ENCODE results near the gene NAV2.
"Not testable (repeated sequence)": the region's sequence is repeated elsewhere in the genome, so short reads cannot be mapped to it uniquely, and the experiment has no call there.

NAV2 gene

DNA sequence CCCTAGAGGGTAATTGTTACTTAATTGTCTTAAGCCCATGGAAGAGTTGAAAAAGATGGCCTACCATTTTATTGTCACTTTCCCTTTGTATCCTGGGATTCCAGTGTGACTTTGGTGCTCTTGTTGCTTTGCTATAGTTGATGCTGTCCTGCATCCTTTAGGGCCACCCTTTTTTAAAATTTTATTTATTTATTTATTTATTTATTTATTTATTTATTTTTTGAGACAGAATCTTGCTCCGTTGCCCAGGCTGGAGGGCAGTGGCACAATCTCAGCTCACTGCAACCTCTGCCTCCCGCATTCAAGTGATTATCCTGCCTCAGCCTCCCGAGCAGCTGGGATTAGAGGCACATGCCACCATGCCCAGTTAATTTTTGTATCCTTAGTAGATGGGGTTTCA is 247.8 kb downstream of the NAV2 start:
- not testable (repeated sequence) for DNase-seq

- no peak for DNase-seq
Observed at GRCh38 chr11:19961225-19961624, 248.6 kb downstream of the NAV2 start.

DNA sequence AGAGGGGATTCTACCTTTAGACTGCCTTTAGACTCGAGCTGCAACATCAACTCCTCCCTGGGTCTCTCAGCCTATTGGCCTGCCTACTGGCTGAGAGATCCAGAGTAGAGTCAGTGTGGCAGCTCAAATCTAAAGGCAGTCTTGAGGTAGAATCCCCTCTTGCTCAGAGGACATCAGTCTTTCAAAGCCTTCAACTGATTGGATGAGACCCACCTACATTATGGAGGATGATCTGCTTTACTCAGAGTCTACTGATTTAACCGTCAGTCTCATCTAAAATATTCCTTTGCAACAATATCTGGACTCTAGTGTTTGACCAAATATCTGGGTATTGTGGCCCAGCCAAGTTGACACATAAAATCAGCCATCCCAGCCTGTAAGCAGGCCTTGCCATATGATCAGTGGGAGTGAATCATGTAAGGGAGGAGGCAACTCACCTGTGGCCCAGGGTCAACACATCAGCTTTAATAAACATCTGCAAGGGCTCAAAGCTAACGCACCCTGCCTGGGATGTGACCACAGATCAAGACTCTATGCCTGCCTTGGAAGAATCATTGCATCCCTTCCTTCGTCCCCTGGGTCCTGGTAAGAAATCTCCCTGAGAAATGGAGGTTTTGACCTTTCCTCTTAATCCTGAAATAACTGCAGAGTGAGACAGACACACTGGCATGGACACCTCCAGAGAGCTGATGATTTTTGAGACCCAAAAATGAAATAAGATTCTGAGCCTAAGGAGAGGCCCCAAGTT is 249.6 kb downstream of the NAV2 start:
- DNase-seq, result no peak

DNA sequence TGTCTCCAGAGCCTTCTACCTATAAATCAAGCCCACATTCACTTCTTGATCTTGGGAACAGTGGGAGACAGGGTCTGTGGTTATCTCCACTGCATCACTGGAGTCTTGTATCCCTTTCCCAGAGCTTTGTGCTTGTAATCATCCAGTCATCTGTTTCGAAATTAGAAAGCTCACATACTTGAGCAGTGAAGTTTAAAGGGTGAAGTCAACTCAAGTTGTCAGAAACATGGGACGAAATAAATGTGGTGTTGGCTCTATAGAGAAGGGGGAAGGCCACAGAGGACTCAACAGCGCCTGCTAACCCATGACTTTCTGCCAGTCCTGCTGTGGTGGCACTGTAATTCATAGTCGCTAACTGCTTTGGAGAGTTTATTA is 250.2 kb downstream of the NAV2 start:
- DNase-seq, result no peak

GRCh38 chr11:19963697-19964387 is 251.2 kb downstream of the NAV2 start:
- no peak for DNase-seq

DNA sequence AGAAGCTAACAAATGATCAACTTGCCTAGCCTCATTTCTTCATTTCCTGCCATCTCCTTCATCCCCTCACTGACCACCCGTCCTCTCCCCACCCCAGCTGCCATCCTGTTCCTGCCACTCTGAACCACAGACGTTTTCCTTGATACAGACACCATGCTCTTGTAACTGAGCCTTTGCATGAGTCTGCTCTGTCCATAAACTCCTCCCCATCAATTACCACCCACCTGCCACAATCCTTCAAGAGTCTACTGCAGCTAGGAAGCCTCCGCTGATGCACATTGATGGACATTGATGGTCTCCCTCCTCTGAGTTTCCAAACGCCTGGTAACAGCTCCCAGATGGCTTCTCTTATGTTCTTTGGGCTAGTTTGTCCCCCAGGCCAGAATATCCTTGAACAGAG is 253.8 kb downstream of the NAV2 start:
- DNase-seq, result no peak

DNA sequence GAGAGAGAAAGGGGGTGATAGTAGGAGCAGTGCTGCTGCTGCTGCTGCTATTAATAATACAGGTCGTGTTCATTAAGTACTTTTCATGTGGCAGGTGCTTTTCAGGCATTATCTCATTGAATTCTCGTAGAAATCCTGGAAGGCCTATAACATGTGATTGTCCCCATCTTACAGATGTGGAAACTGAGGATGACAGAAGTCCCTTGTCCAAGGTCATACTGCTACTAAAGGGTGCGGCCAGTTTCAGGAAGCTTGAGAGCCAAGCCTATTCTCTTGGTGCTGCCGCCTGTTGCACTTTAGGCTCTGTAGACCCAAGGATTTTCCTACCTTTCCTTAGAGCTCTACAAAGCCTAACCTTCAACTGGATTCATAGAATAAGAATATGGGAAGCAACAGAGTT is 254.3 kb downstream of the NAV2 start:
- no peak for DNase-seq

DNA sequence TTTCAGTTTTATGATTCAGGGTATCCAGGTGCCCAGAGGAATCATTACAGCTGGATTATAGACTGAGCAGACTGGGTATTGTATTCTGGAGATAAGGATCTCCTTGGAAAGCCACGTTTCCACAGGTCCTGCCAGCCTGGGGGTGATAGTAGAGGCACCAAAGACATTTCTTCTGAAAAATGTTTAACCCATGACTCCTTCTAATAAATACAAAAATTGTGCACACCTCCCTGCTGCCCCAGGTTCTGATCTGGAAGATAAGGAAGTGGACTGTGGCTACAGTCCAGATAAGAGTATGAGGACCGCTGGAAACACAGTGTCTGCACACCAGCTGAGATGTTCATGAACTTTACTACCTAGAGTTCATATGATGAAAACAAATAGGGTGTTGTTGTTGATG is 255.2 kb downstream of the NAV2 start:
- no peak for DNase-seq

DNA sequence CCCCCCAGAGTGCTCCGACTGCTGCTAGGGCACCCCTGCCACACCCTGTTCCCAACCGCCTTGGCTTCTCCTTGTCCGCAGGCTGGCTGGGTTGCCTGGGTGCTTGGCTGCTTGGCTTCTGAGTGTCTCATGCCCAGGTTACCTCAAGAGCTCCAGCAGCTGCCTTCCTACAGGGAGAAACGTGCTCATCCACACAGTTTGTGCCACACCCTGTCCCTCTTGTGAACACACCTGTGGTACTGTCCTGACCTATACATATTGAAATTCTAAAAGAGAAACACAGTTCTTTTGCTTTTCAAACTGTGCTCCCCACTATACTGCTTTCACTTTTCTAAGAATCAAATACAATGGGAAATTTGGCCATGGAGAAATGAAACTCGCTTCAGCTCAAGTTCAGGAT is 256.2 kb downstream of the NAV2 start:
- no peak for DNase-seq

DNA sequence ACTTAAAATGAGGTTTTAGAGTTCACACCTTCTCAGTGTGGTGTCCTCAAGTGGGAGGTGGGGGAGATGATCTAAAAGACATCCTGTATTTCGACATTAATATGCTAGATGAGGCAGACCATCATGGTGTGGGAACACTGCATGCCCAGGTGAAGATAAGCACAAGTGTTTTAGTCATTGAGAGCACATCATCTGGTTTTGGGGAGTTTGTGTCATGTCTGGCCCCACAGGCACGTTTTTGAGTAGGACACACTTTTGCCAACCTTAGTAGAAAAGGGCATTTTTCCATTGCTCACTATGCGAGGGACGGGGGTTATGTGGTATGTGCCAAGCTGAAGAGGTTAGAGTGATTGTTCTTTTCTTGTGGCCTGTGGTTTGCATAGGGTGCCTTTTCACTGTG is 258.3 kb downstream of the NAV2 start:
- DNase-seq, result no peak

GRCh38 chr11:19972091-19972490 is 259.5 kb downstream of the NAV2 start:
- DNase-seq, result no peak

GRCh38 chr11:19972651-19973050 is 260.0 kb downstream of the NAV2 start:
- DNase-seq, result no peak

DNA sequence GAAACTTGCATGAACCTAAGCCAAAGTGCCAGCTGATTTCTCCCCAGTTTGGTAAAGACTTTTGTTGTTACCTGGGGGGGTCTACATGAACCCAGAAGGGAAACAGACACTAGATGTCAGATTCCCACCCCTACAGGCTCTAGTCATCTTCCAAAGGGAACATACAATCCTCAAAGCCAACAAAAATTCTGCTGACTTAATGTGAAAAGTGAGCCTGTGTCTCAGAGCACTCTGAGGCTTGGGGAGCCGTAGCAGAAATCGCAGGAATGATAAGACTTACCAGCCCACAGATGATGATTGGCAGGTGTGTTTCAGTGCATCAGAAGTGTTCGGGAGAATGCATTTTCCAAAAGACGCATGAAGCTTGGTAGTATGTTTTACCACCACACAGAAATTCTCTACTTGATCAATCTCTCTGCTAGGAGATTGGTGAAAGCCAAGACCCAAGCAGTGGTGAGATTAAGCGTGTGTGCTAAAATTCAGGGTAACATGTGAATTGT is 260.5 kb downstream of the NAV2 start:
- no peak for DNase-seq

DNA sequence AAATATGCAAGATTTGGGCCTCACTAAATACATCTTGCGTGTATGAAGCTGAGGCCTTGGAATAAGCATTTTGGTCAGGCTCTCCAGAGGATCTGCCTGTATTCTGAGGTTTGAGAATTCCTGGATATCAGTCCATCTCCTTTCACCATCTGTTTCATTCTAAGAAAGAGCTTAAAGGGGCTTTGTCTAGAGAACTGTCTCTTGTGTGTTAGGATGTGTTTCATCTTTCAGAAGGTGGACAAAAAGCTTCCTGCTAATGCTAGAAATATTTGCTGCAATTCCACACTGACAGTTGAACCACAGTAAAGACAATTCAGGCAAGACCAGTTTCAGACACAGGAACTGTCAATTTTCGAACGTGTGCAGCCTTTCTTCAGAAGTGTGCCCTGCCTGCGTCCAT is 262.2 kb downstream of the NAV2 start:
- no peak for DNase-seq

DNA sequence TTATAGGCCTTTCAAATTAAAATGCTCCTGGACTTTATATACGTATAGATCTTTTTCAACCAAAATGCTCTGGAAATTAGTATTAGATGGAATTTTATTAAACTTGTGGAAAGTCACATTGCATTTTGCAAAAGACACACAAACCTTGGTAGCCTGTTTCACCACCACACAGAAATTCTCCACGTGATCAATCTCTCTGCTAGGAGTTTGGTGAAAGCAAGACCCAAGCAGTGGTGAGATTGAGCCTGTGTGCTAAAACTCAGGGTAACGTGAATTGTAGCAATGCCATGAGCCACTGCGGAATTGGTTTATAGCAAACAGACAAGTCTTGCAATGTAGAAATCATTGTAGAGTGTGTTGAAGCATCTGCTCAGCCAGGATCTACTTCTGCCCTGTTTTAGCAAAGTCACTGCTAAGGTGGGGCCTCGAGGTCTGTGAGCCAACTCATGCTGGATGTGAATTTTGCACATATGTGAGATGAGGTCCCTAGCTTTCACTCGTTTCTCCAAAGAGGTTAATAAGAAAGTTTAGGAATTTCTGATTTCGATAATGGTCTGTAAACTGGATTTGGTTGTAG is 262.9 kb downstream of the NAV2 start:
- no peak for DNase-seq

GRCh38 chr11:19976281-19976941 is 263.8 kb downstream of the NAV2 start:
- no peak for DNase-seq

GRCh38 chr11:19977941-19978340 is 265.3 kb downstream of the NAV2 start:
- DNase-seq, result no peak

- DNase-seq, result no peak
Observed at GRCh38 chr11:19978668-19979518, 266.3 kb downstream of the NAV2 start.

GRCh38 chr11:19979519-19979845 is 266.8 kb downstream of the NAV2 start:
- DNase-seq, result no peak

DNA sequence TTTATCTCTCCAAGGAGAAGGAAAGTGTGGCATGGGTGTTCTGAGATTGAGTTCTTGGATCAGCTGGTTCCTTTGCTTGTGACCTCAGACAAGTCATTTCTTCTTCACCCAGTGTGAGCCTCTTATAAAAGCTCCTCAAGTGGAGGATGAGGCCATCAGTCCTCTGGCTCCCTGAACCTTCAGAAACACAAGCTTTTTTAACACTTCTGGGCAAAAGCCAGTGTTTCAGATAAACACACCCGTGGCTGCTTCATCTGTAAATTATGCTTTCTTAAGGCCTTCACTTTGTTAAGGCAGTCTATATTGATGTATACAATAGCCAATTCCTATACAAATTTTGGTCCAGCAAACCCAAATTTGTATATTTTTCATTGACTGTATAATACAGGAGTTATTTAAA is 267.8 kb downstream of the NAV2 start:
- no peak for DNase-seq

GRCh38 chr11:19980957-19981669 is 268.5 kb downstream of the NAV2 start:
- DNase-seq, result no peak
